Neural cell (in vitro differentiated cells): Measurements from ENCODE around the gene ZDHHC4.

Experiments
- CTCF ChIP-seq: fragments of 450-650 bp; IDR thresholded peaks from 2 replicates; pipeline ENCODE4 v1.5.1; 2014; ENCODE audit warnings: antibody characterized with exemption, mild to moderate bottlenecking, moderate library complexity; ENCODE audit not compliant: poor library complexity, severe bottlenecking
- EZH2 ChIP-seq: fragments of 200-600, 300-800 bp; shearing (Covaris generic), sonication (generic); IDR thresholded peaks from 2 replicates; pipeline ENCODE4 v1.6.1; 2014; ENCODE audit warnings: antibody characterized with exemption, low read length, borderline replicate concordance, mild to moderate bottlenecking; ENCODE audit not compliant: insufficient read depth, poor library complexity, severe bottlenecking
- SMC3 ChIP-seq: fragments of 450-650 bp; conservative IDR thresholded peaks from 2 replicates; pipeline ENCODE4 v1.6.1; 2014; ENCODE audit warnings: antibody characterized with exemption, mild to moderate bottlenecking, moderate library complexity; ENCODE audit not compliant: poor library complexity

GRCh38 chr7:6532516-6532915 lies 44.7 kb upstream of the ZDHHC4 start:
- TF ChIP-seq CTCF, result no peak
- no peak for TF ChIP-seq EZH2
- TF ChIP-seq SMC3, result no peak
